Parathyroid adenoma (tissue), 2 donors: ENCODE data around the gene TMEM147.
"Not testable (repeated sequence)": the region's sequence is repeated elsewhere in the genome, so short reads cannot be mapped to it uniquely, and the experiment has no call there.

ENCODE experiments used
- H2AFZ ChIP-seq: fragments of 300-600 bp; sonication (generic); one replicate; pipeline ENCODE4 v1.7.0; 2017; ENCODE audit warnings: antibody characterized with exemption, mild to moderate bottlenecking
- H3K27ac ChIP-seq: fragments of 300-600 bp; sonication (generic); one replicate; pipeline ENCODE4 v1.7.0; 2017
- H3K27me3 ChIP-seq: fragments of 300-600 bp; sonication (generic); one replicate; pipeline ENCODE4 v1.7.0; 2017; ENCODE audit warnings: low read length; ENCODE audit not compliant: control insufficient read depth, insufficient read depth
- H3K36me3 ChIP-seq: fragments of 300-600 bp; sonication (generic); one replicate; pipeline ENCODE4 v1.7.0; 2017; ENCODE audit warnings: low read length; ENCODE audit not compliant: control insufficient read depth, insufficient read depth
- H3K4me1 ChIP-seq: fragments of 300-600 bp; sonication (generic); one replicate; pipeline ENCODE4 v1.7.0; 2017; ENCODE audit warnings: control low read depth
- H3K4me2 ChIP-seq: fragments of 300-600 bp; sonication (generic); one replicate; pipeline ENCODE4 v1.7.0; 2017; ENCODE audit warnings: low read length
- H3K4me3 ChIP-seq: fragments of 300-600 bp; sonication (generic); one replicate; pipeline ENCODE4 v1.7.0; 2017; ENCODE audit warnings: low read depth, low read length
- H3K79me2 ChIP-seq: fragments of 300-600 bp; sonication (generic); one replicate; pipeline ENCODE4 v1.7.0; 2017; ENCODE audit warnings: control low read depth
- H3K9ac ChIP-seq: fragments of 300-600 bp; sonication (generic); one replicate; pipeline ENCODE4 v1.7.0; 2017; ENCODE audit warnings: mild to moderate bottlenecking
- H3K9me3 ChIP-seq: fragments of 300-600 bp; sonication (generic); one replicate; pipeline ENCODE4 v1.7.0; 2017; ENCODE audit warnings: low read length; ENCODE audit not compliant: control insufficient read depth
- TF ChIP-seq, protein P1 (sequence below): fragments of 300-600 bp; sonication (generic); IDR thresholded peaks from one replicate; pipeline ENCODE4 v1.7.0; 2017; ENCODE audit warnings: antibody characterized with exemption, mild to moderate bottlenecking
- donor health status: primary hyperparathyroidism.

The TMEM147 gene

DNA sequence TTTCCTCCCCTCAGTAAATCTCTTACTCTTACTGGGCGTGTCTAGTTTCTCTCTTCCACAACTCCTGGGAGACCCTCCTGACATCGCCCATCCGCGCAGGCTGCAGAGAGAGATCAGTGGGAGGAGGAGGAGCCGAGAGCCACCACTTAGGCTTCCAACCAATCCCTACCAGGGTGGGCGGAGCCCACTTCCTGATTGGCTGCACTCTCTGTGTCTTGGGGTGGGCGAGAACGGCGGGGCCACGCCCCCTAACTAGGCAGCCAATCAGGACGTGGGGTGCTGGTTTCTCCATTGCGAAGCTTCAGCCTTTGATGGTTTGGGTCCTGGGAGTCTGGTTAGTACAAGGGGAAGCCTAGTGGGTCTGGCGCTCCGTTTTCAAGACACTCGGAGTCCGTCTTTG, 40.4 kb downstream of the TMEM147 start, which contains the start of gene PMIS2:
Gene PMIS2 (plus strand): TSS at position 326 of the 400 bp plus-strand sequence. CDS start 87 bp downstream, outside the sequence.
- Histone ChIP-seq H3K9ac (no peak within 1 kb of the TSS), H3K79me2 (no peaks in the 10 kb centered on the region), H3K36me3 (no peaks in the 10 kb centered on the region), H3K27me3 (no peaks in the 10 kb centered on the region), H3K9me3 (no peaks in the 10 kb centered on the region), H3K27ac (no peak within 1 kb of the TSS), H3K4me2 (no peak within 1 kb of the TSS), H3K4me3 (no peak within 1 kb of the TSS), H3K4me1 (no peaks in the 10 kb centered on the region), H2AFZ (no peak within 1 kb of the TSS)
- TF ChIP-seq, protein P1, sequence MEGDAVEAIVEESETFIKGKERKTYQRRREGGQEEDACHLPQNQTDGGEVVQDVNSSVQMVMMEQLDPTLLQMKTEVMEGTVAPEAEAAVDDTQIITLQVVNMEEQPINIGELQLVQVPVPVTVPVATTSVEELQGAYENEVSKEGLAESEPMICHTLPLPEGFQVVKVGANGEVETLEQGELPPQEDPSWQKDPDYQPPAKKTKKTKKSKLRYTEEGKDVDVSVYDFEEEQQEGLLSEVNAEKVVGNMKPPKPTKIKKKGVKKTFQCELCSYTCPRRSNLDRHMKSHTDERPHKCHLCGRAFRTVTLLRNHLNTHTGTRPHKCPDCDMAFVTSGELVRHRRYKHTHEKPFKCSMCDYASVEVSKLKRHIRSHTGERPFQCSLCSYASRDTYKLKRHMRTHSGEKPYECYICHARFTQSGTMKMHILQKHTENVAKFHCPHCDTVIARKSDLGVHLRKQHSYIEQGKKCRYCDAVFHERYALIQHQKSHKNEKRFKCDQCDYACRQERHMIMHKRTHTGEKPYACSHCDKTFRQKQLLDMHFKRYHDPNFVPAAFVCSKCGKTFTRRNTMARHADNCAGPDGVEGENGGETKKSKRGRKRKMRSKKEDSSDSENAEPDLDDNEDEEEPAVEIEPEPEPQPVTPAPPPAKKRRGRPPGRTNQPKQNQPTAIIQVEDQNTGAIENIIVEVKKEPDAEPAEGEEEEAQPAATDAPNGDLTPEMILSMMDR, result no peak

DNA sequence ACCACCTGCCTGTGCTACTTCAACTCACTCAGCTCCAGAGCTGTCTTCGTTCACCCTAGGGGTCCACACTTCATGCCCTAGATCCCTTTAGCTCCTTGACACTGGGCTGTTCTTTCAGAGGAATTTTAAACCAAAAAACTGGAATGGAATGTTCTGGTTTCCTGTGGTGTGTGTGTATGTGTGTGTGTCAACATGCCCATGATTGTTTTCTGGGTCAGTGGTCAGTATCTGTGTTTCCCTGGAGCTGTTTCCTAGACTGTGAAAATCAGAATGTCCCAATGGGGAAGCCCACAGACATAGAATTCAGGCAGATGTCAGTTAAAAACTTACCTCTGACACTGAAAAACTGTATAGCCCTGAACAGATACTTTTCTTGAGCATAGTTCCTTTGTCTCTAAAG, 41.9 kb downstream of the TMEM147 start:
- H3K9ac ChIP-seq, result no peak overlapping the region
- H3K79me2 ChIP-seq, result no peaks in the 10 kb centered on the region
- no peaks in the 10 kb centered on the region for H3K9me3 ChIP-seq
- no peak overlapping the region for H3K27ac ChIP-seq
- H3K4me3 ChIP-seq, result no peak overlapping the region
- H3K27me3 ChIP-seq, result no peaks in the 10 kb centered on the region
- H3K4me1 ChIP-seq, result no peaks in the 10 kb centered on the region
- TF ChIP-seq, protein P1, result no peak
- H2AFZ ChIP-seq, result no peak overlapping the region
- no peaks in the 10 kb centered on the region for H3K36me3 ChIP-seq
- H3K4me2 ChIP-seq, result no peak overlapping the region

- TF ChIP-seq, protein P1, result no peak
- Histone ChIP-seq H3K4me3 (no peak overlapping the region), H3K27me3 (no peaks in the 10 kb centered on the region), H3K79me2 (no peaks in the 10 kb centered on the region), H3K36me3 (no peaks in the 10 kb centered on the region), H3K9me3 (no peaks in the 10 kb centered on the region), H3K4me1 (no peaks in the 10 kb centered on the region), H3K4me2 (no peak overlapping the region), H3K9ac (no peak overlapping the region), H3K27ac (no peak overlapping the region), H2AFZ (no peak overlapping the region)
These were observed 45.4 kb downstream of the TMEM147 start for GRCh38 chr19:35590875-35591274.

- Histone ChIP-seq H3K4me1 (no peaks in the 10 kb centered on the region), H3K36me3 (no peaks in the 10 kb centered on the region), H2AFZ (no peak overlapping the region), H3K4me3 (no peak overlapping the region), H3K27me3 (no peaks in the 10 kb centered on the region), H3K9me3 (no peaks in the 10 kb centered on the region), H3K4me2 (no peak overlapping the region), H3K79me2 (no peaks in the 10 kb centered on the region), H3K27ac (no peak overlapping the region), H3K9ac (no peak overlapping the region)
- TF ChIP-seq, protein P1, result peak; percentile 59
These were observed 46.8 kb downstream of the TMEM147 start for GRCh38 chr19:35592226-35592625.

DNA sequence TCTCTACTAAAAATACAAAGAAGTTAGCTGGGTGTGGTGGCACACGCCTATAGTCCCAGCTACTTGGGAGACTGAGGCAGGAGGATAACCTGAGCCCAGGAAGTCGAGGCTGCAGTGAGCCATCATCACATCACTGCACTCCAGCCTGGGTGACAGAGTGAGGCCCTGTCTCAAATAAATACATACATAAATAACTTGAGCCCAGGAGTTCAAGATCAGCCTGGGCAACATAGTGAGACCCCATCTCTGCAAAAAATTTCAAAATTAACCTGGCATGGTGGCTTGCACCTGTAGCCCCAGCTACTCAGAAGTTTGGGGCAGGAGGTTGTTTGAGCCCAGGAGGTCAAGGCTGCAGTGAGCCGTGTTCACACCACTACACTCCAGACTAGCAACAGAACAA, 49.6 kb downstream of the TMEM147 start:
- H3K9me3 ChIP-seq, result not testable (repeated sequence)

More for the DNA sequence above, 49.6 kb downstream of the TMEM147 start:
- H3K4me3 ChIP-seq, H3K9ac ChIP-seq, H3K36me3 ChIP-seq, H3K27ac ChIP-seq, H3K79me2 ChIP-seq, H3K4me1 ChIP-seq, H3K4me2 ChIP-seq, H3K27me3 ChIP-seq, H2AFZ ChIP-seq: not testable (repeated sequence)
